Aorta (tissue), 5 donors: Measurements from ENCODE around the gene PEX14. TPM values are rescaled to one million over a fixed set of nuclear protein-coding genes. Genes with fewer than 3 reads are reported as not detected.

ENCODE experiments used
- ATAC-seq: fragments of 200-7000 bp; cut with Tn5 transposase; one replicate; pipeline ENCODE4 v1.9.1; 2022; ENCODE audit warnings: moderate library complexity; ENCODE audit not compliant: low FRiP score
- DNase-seq, 2 donors: peaks; one replicate each; pipeline ENCODE4 v3.0.0-alpha.2; 2020
- H3K27ac ChIP-seq, 2 donors: one replicate each; pipeline ENCODE4 v1.5.1; 2013; ENCODE audit warnings: low read length in 2 of 2, mild to moderate bottlenecking in 2 of 2, moderate library complexity in 2 of 2, control low read depth in 1 of 2, inconsistent platforms in 1 of 2, low read depth in 1 of 2
- H3K27me3 ChIP-seq, 2 donors: one replicate each; pipeline ENCODE4 v1.6.1; 2013; ENCODE audit warnings: control low read depth in 1 of 2, low read length in 1 of 2, mild to moderate bottlenecking in 1 of 2, moderate library complexity in 1 of 2; ENCODE audit not compliant: insufficient read depth in 2 of 2, control insufficient read depth in 1 of 2
- H3K36me3 ChIP-seq, 2 donors: one replicate each; pipeline ENCODE4 v1.6.1; 2013; ENCODE audit warnings: control low read depth in 1 of 2, low read length in 1 of 2, mild to moderate bottlenecking in 1 of 2; ENCODE audit not compliant: insufficient read depth in 2 of 2, control insufficient read depth in 1 of 2
- H3K4me1 ChIP-seq, 2 donors: one replicate each; pipeline ENCODE4 v1.6.1; 2013; ENCODE audit warnings: low read length in 2 of 2, control low read depth in 1 of 2, mild to moderate bottlenecking in 1 of 2, moderate library complexity in 1 of 2; ENCODE audit not compliant: insufficient read depth in 2 of 2, control insufficient read depth in 1 of 2
- H3K4me3 ChIP-seq, 2 donors: one replicate each; pipeline ENCODE4 v1.5.1; 2013; ENCODE audit warnings: low read length in 2 of 2, control low read depth in 1 of 2, mild to moderate bottlenecking in 1 of 2
- H3K9me3 ChIP-seq: one replicate; pipeline ENCODE4 v1.6.1; 2013; ENCODE audit warnings: mild to moderate bottlenecking, low read length; ENCODE audit not compliant: control insufficient read depth
- WGBS, 2 donors: extraction: QIAGEN DNeasy Blood & Tissue Kit; methylation state at CpG; one replicate each; pipeline ENCODE4 v1.1.7; 2013; 5-methylcytosine and 5-hydroxymethylcytosine counted together
- intact Hi-C, 2 donors: fragments of 100-400 bp; cut with DNase I; formaldehyde crosslinking; loops; one replicate each; pipeline versions ENCODE4 v1.14.2 to v1.15.0; 2022
- polyA plus RNA-seq, 2 donors: library from polyadenylated mRNA; stranded (reverse); fragments of 200-250 nt; gene quantifications; one replicate each; pipeline ENCODE4 v1.2.3, GENCODE V29; 2013
- total RNA-seq, 2 donors: library from RNA; stranded (reverse); fragmentation: NEBNext Ultra II Directional; extraction: Animal tissue kit (Norgen Biotek cat#: 25700); gene quantifications; one replicate each; pipeline ENCODE4 v1.2.1, GENCODE V29; 2021
- donor health status: healthy with polysubstance abuse.
- donor health status: Bipolar disorder and iron deficiency.
- donor health status: DM: no; HTN: no; CAD: no.
- donor health status: DM: no; HTN: no; CAD: no.
- donor health status: DM: yes; HTN: yes; CAD: no.

PEX14 gene
- total and polyA plus RNA-seq, 4 donors, result 4.5 to 16.9 (median 14.4) TPM

DNA sequence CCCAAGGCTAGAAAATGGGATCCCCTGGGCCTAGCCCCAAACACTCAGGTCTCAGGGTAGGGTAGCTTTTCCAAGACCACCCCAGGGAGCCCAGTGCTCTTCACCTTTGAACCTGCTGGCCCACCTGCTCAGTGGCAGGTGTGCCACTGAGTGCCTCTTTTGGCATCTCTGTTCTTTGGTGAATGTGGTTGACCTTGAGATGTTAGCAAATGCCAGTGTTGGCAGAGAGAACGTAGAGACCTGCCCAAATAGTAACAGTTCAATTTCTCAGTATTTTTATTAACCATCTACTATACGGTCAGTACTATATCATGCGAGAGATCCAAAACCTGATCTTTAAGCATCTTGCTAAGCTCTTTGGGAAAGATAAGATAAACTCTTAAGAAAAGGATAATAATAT lies 128.2 kb downstream of the PEX14 start:
- H3K9me3 ChIP-seq, result no peaks in the 10 kb centered on the region
- WGBS, 2 donors, result 91 to 93% methylated on average over 3 of the region's 3 CpGs
- intact Hi-C loops, result no loop called here
- H3K4me3 ChIP-seq, result no peak overlapping the region
- ATAC-seq (no peak), DNase-seq (no peak)
- H3K27ac ChIP-seq, result no peak overlapping the region
- no peaks in the 10 kb centered on the region for H3K4me1 ChIP-seq
- no peaks in the 10 kb centered on the region for H3K36me3 ChIP-seq
- H3K27me3 ChIP-seq, result no peaks in the 10 kb centered on the region

DNA sequence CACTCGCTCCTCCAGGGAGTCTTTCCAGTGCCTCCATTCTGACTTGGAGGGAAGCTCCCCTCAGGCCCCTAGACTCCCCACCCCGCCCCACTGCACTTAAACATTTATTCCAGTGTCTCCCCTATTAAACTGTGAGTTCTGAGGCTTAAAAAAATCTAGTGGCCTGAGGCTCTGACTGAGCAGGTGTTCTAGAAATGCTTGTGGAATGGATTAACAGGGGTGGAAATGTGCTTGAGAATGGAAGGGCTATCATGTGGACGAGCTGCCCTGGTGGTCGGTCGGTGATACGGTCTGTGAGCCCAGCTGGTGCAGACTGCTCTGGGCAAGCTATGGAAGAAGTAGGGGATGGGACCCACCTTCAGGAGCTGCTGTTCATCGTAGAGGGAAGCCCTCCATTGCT lies 130.2 kb downstream of the PEX14 start:
- Histone ChIP-seq H3K36me3 (no peaks in the 10 kb centered on the region), H3K4me1 (no peaks in the 10 kb centered on the region), H3K27me3 (no peaks in the 10 kb centered on the region), H3K27ac (no peak overlapping the region), H3K9me3 (no peaks in the 10 kb centered on the region), H3K4me3 (no peak overlapping the region)
- WGBS, 2 donors, result 98% methylated on average over 7 of the region's 7 CpGs
- DNase-seq, result no peak
- no peak for ATAC-seq
- intact Hi-C loops, result no loop called here

- no peaks in the 10 kb centered on the region for H3K9me3 ChIP-seq
- H3K4me1 ChIP-seq, result no peaks in the 10 kb centered on the region
- no peak overlapping the region for H3K4me3 ChIP-seq
- H3K36me3 ChIP-seq, result no peaks in the 10 kb centered on the region
- H3K27ac ChIP-seq, result no peak overlapping the region
- ATAC-seq, result no peak
- intact Hi-C loops, result no loop called here
- DNase-seq, result no peak
- no peaks in the 10 kb centered on the region for H3K27me3 ChIP-seq
- 90 to 92% methylated on average over 7 of the region's 7 CpGs for WGBS, 2 donors
These were observed 131.3 kb downstream of the PEX14 start for GRCh38 chr1:10606064-10606463.

DNA sequence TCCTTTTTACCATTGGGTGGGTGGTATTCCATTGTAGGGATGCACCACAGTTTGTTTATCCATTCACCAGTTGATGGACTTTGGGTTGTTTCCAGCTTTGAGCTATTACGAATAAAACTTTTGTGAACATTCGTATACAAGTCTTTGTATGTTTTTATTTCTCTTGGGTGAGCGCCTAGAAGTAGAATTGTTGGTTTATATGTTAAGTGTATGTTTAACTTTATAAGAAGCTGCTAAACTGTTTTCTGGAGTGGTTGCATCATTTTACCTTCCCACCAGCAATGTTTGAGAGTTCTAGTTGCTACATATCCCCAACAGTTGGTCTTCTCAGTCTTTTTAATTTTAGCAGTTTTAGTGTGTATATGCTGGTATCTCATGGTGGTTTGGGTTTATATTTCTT lies 132.5 kb downstream of the PEX14 start:
- Histone ChIP-seq H3K9me3 (no peaks in the 10 kb centered on the region), H3K36me3 (no peaks in the 10 kb centered on the region), H3K4me3 (no peak overlapping the region), H3K4me1 (no peaks in the 10 kb centered on the region), H3K27ac (no peak overlapping the region), H3K27me3 (no peaks in the 10 kb centered on the region)
- DNase-seq (no peak), ATAC-seq (no peak)
- intact Hi-C loops, result no loop called here
- WGBS, 2 donors, result 86% methylated on average over 3 of the region's 3 CpGs

DNA sequence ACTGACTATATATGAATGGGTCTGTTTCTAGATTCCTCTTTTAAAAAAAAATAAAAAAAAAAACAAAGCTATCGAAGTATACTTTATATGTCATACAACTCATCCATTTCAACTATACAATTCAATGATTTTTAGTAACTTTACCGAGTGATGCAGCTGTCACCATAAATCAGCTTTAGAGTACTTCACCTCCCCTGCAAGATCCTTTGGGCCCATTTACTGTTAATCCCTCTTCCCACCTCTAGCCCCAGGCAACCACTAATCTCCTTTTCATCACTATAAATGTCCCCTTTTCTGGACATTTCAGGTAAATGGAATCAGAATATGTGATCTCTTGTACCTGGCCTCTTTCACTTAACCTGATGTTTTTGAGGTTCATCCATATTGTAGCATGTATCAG lies 133.9 kb downstream of the PEX14 start:
- Histone ChIP-seq H3K4me1 (no peaks in the 10 kb centered on the region), H3K4me3 (no peak overlapping the region), H3K36me3 (no peaks in the 10 kb centered on the region), H3K27ac (no peak overlapping the region), H3K9me3 (no peaks in the 10 kb centered on the region), H3K27me3 (no peaks in the 10 kb centered on the region)
- 95 to 96% methylated on average over 2 of the region's 2 CpGs for WGBS, 2 donors
- DNase-seq, result no peak
- intact Hi-C loops, result no loop called here
- ATAC-seq, result no peak

- H3K9me3 ChIP-seq, result no peaks in the 10 kb centered on the region
- no peaks in the 10 kb centered on the region for H3K36me3 ChIP-seq
- DNase-seq (no peak), ATAC-seq (no peak)
- H3K4me1 ChIP-seq, result no peaks in the 10 kb centered on the region
- no peak overlapping the region for H3K27ac ChIP-seq
- WGBS, 2 donors, result 90 to 92% methylated on average over 6 of the region's 6 CpGs
- no peak overlapping the region for H3K4me3 ChIP-seq
- intact Hi-C loops, result no loop called here
- no peaks in the 10 kb centered on the region for H3K27me3 ChIP-seq
These were observed 136.3 kb downstream of the PEX14 start for GRCh38 chr1:10610901-10611600.

GRCh38 chr1:10612436-10613160 lies 137.8 kb downstream of the PEX14 start:
- WGBS, 2 donors, result 86 to 87% methylated on average over 12 of the region's 12 CpGs
- Histone ChIP-seq H3K4me1 (no peaks in the 10 kb centered on the region), H3K27me3 (no peaks in the 10 kb centered on the region), H3K27ac (no peak overlapping the region), H3K36me3 (no peaks in the 10 kb centered on the region), H3K4me3 (no peak overlapping the region), H3K9me3 (no peaks in the 10 kb centered on the region)
- DNase-seq (no peak), ATAC-seq (no peak)
- intact Hi-C loops, result no loop called here

GRCh38 chr1:10613340-10613739 lies 138.6 kb downstream of the PEX14 start:
- no peak for DNase-seq
- Histone ChIP-seq H3K4me3 (no peak overlapping the region), H3K27ac (no peak overlapping the region), H3K9me3 (no peaks in the 10 kb centered on the region), H3K36me3 (no peaks in the 10 kb centered on the region), H3K4me1 (no peaks in the 10 kb centered on the region), H3K27me3 (no peaks in the 10 kb centered on the region)
- intact Hi-C loops, result no loop called here
- no peak for ATAC-seq
- WGBS, 2 donors, result 97 to 98% methylated on average over 10 of the region's 10 CpGs

- ATAC-seq (no peak), DNase-seq (no peak)
- Histone ChIP-seq H3K9me3 (no peaks in the 10 kb centered on the region), H3K27ac (no peak overlapping the region), H3K36me3 (no peaks in the 10 kb centered on the region), H3K4me3 (no peak overlapping the region), H3K27me3 (no peaks in the 10 kb centered on the region), H3K4me1 (no peaks in the 10 kb centered on the region)
- intact Hi-C loops, result no loop called here
- WGBS, 2 donors, result 90 to 93% methylated on average over 8 of the region's 8 CpGs
These were observed 139.1 kb downstream of the PEX14 start for GRCh38 chr1:10613861-10614260.
